GM18505 (cell line): ENCODE measurements around the gene DLST.
A peak's percentile ranks its signal among the peaks of the same experiment; 100 is the strongest.

ENCODE experiments used
- ATAC-seq: cut with Tn5 transposase; IDR thresholded peaks from one replicate; pipeline ENCODE4 v1.9.1; 2021; ENCODE audit not compliant: unreplicated experiment
- POLR2A ChIP-seq: IDR thresholded peaks from 4 replicates; pipeline ENCODE4 v1.6.1; 2011; ENCODE audit warnings: borderline replicate concordance; ENCODE audit not compliant: insufficient read depth, insufficient read length; ENCODE audit errors: extremely low read depth

Gene DLST

GRCh38 chr14:74871819-74872218 lies 9.9 kb upstream of the DLST start:
- ATAC-seq = no peak
- TF ChIP-seq POLR2A = no peak

GRCh38 chr14:74875204-74875603 lies 6.5 kb upstream of the DLST start:
- ATAC-seq = no peak
- no peak for TF ChIP-seq POLR2A

- TF ChIP-seq POLR2A = no peak
- no peak for ATAC-seq
Observed at GRCh38 chr14:74875941-74876913, 5.5 kb upstream of the DLST start, which contains the start of gene PROX2. Gene PROX2 (minus strand): TSS chr14:74876145. CDS start chr14:74863834, 12,311 bp downstream.

GRCh38 chr14:74879427-74880182 lies 2.1 kb upstream of the DLST start:
- TF ChIP-seq POLR2A = no peak
- no peak for ATAC-seq

- peak; percentile 46 for ATAC-seq
- no peak for TF ChIP-seq POLR2A
Observed at GRCh38 chr14:74882103-74882920, 596 bp downstream of the DLST start.

- no peak for TF ChIP-seq POLR2A
- ATAC-seq = no peak
Observed at GRCh38 chr14:74886001-74886400, 4.3 kb downstream of the DLST start.

- ATAC-seq = no peak
- TF ChIP-seq POLR2A = no peak
Observed at GRCh38 chr14:74888164-74889158, 6.7 kb downstream of the DLST start.

GRCh38 chr14:74890262-74890661 lies 8.5 kb downstream of the DLST start:
- no peak for TF ChIP-seq POLR2A
- no peak for ATAC-seq

- no peak for TF ChIP-seq POLR2A
- ATAC-seq = no peak
Observed at GRCh38 chr14:74891870-74892269, 10.2 kb downstream of the DLST start.

- no peak for TF ChIP-seq POLR2A
- ATAC-seq = no peak
Observed at GRCh38 chr14:74892745-74893144, 11.0 kb downstream of the DLST start.

GRCh38 chr14:74893614-74894091 lies 11.9 kb downstream of the DLST start:
- TF ChIP-seq POLR2A = no peak
- ATAC-seq = peak; percentile 42

GRCh38 chr14:74896400-74896799 lies 14.7 kb downstream of the DLST start:
- no peak for TF ChIP-seq POLR2A
- no peak for ATAC-seq
